ENCODE data around the gene CDC73.
"Not testable (repeated sequence)": the region's sequence is repeated elsewhere in the genome, so short reads cannot be mapped to it uniquely, and the experiment has no call there.

GRCh38 chr1:193266794-193267193 lies 145.0 kb downstream of the CDC73 start:
- TF ChIP-seq ELF4 (IDR thresholded peaks at IDR 0.05); CTBP1 (IDR thresholded peaks at IDR 0.05; ENCODE audit: borderline replicate concordance); FOXK2 (IDR thresholded peaks at IDR 0.05); SUZ12 (IDR thresholded peaks at IDR 0.05); SP1 (IDR thresholded peaks at IDR 0.05); NFRKB (IDR thresholded peaks at IDR 0.05); FOXM1 (IDR thresholded peaks at IDR 0.05; ENCODE audit: borderline replicate concordance); HDGF (IDR thresholded peaks at IDR 0.05; ENCODE audit: borderline replicate concordance); PKNOX1 (IDR thresholded peaks at IDR 0.05); ZNF384 (IDR thresholded peaks at IDR 0.05); FOXA1 (IDR thresholded peaks at IDR 0.05): not testable (repeated sequence)

Measured in HEK293T (cell line).